IMR-90 (cell line): ENCODE results near the gene ACP6. TPM values are rescaled to one million over a fixed set of nuclear protein-coding genes. Genes with fewer than 3 reads are reported as not detected.

Experiments
- ATAC-seq: fragments of 200-7000 bp; cut with Tn5 transposase; 2 replicates; pipeline ENCODE4 v1.9.1; 2020; ENCODE audit warnings: low read depth, mild to moderate bottlenecking, moderate library complexity
- BruUV-seq: library from RNA; stranded (reverse); fragments of 400-500 nt; replicated peaks from 2 replicates; lab custom pipeline; 2021; lab: Mats Ljungman, UMichigan
- CTCF ChIA-PET: fragments of 300-600 bp; formaldehyde crosslinking; extraction: SDS; loops from one replicate; lab custom pipeline; 2021; ENCODE audit warnings: antibody characterized with exemption; lab: Yijun Ruan, JAX
- POLR2A ChIA-PET: fragments of 300-600 bp; sonication (Branson Sonifier 250); formaldehyde crosslinking; loops from one replicate; lab custom pipeline; 2022; ENCODE audit warnings: antibody characterized with exemption; ENCODE audit not compliant: unreplicated experiment; lab: Charles Lee
- DNase-seq: peaks from one replicate; pipeline ENCODE4 v3.0.0; 2013
- H2AFZ ChIP-seq: replicated peaks from 2 replicates; pipeline ENCODE3; 2013; ENCODE audit warnings: low read length, mild to moderate bottlenecking; ENCODE audit not compliant: poor library complexity
- H2AK5ac ChIP-seq: 2 replicates; pipeline ENCODE4 v1.6.1; 2013; ENCODE audit warnings: low read depth, low read length, inconsistent platforms
- H2AK9ac ChIP-seq: replicated peaks from 2 replicates; pipeline ENCODE3; 2013; ENCODE audit warnings: mild to moderate bottlenecking, low read depth, low read length, moderate library complexity; ENCODE audit not compliant: poor library complexity
- H2BK120ac ChIP-seq: 2 replicates; pipeline ENCODE4 v1.6.1; 2013; ENCODE audit warnings: low read depth, low read length, inconsistent platforms
- H2BK15ac ChIP-seq: 3 replicates; pipeline ENCODE4 v1.6.1; 2013; ENCODE audit warnings: low read depth, low read length, inconsistent platforms
- H2BK20ac ChIP-seq: 2 replicates; pipeline ENCODE4 v1.6.1; 2013; ENCODE audit warnings: low read depth, mild to moderate bottlenecking, inconsistent platforms, low read length, moderate library complexity
- H2BK5ac ChIP-seq: 2 replicates; pipeline ENCODE4 v1.6.1; 2013; ENCODE audit warnings: mild to moderate bottlenecking, low read depth, low read length, inconsistent platforms; ENCODE audit not compliant: poor library complexity, severe bottlenecking
- H3K14ac ChIP-seq: replicated peaks from 2 replicates; pipeline ENCODE4 v1.6.1; 2013; ENCODE audit warnings: low read depth, low read length, inconsistent platforms
- H3K18ac ChIP-seq: 2 replicates; pipeline ENCODE4 v1.6.1; 2013; ENCODE audit warnings: low read depth, low read length, control low read depth
- H3K23ac ChIP-seq: 2 replicates; pipeline ENCODE4 v1.6.1; 2013; ENCODE audit warnings: low read depth, low read length, inconsistent platforms
- H3K27ac ChIP-seq: 2 replicates; pipeline ENCODE4 v1.5.1; 2013; ENCODE audit warnings: mild to moderate bottlenecking, control low read depth, low read length; ENCODE audit not compliant: insufficient read depth
- H3K27me3 ChIP-seq: 2 replicates; pipeline ENCODE4 v1.6.1; 2013; ENCODE audit warnings: low read length; ENCODE audit not compliant: control insufficient read depth, insufficient read depth
- H3K36me3 ChIP-seq: 2 replicates; pipeline ENCODE4 v1.6.1; 2013; ENCODE audit warnings: low read length, mixed read lengths; ENCODE audit not compliant: control insufficient read depth, insufficient read depth
- H3K4ac ChIP-seq: 2 replicates; pipeline ENCODE4 v1.6.1; 2013; ENCODE audit warnings: low read depth, low read length, inconsistent platforms
- H3K4me1 ChIP-seq: 2 replicates; pipeline ENCODE4 v1.6.1; 2013; ENCODE audit warnings: low read length, mixed read lengths; ENCODE audit not compliant: control insufficient read depth, insufficient read depth
- H3K4me2 ChIP-seq: 2 replicates; pipeline ENCODE4 v1.6.1; 2013; ENCODE audit warnings: low read depth, mild to moderate bottlenecking, control low read depth, low read length, moderate library complexity
- H3K4me3 ChIP-seq: 2 replicates; pipeline ENCODE4 v1.5.1; 2013; ENCODE audit warnings: low read depth, mild to moderate bottlenecking, control low read depth, low read length, moderate library complexity; ENCODE audit not compliant: insufficient read depth
- H3K56ac ChIP-seq: 2 replicates; pipeline ENCODE4 v1.6.1; 2013; ENCODE audit warnings: low read length, inconsistent platforms; ENCODE audit not compliant: insufficient read depth; ENCODE audit errors: extremely low read depth
- H3K79me1 ChIP-seq, 2 experiments: 2 replicates each; pipeline ENCODE4 v1.6.1; 2013; ENCODE audit warnings: low read length in 2 of 2, inconsistent platforms in 1 of 2, low read depth in 1 of 2
- H3K9ac ChIP-seq: 2 replicates; pipeline ENCODE4 v1.6.1; 2013; ENCODE audit warnings: low read depth, low read length, control low read depth
- H3K9me1 ChIP-seq: 2 replicates; pipeline ENCODE4 v1.6.1; 2013; ENCODE audit warnings: low read length, inconsistent platforms; ENCODE audit not compliant: insufficient read depth
- H3K9me3 ChIP-seq: 2 replicates; pipeline ENCODE4 v1.6.1; 2013; ENCODE audit warnings: low read length; ENCODE audit not compliant: control insufficient read depth, insufficient read depth
- H4K20me1 ChIP-seq: 2 replicates; pipeline ENCODE4 v1.6.1; 2013; ENCODE audit warnings: low read length, inconsistent platforms; ENCODE audit not compliant: insufficient read depth
- H4K5ac ChIP-seq: 2 replicates; pipeline ENCODE4 v1.6.1; 2013; ENCODE audit warnings: mild to moderate bottlenecking, low read depth, low read length, control low read depth
- H4K8ac ChIP-seq, 2 experiments: 2 replicates each; pipeline ENCODE4 v1.6.1; 2013; ENCODE audit warnings: low read depth in 2 of 2, low read length in 2 of 2, control low read depth in 1 of 2, inconsistent platforms in 1 of 2
- H4K91ac ChIP-seq: 2 replicates; pipeline ENCODE4 v1.6.1; 2013; ENCODE audit warnings: low read depth, low read length, inconsistent platforms; ENCODE audit not compliant: insufficient read depth
- CHD1 ChIP-seq: IDR thresholded peaks from 2 replicates; pipeline ENCODE4 v1.6.1; 2012; ENCODE audit warnings: low read depth, low read length, improper control_type of control experiment
- ELK1 ChIP-seq: fragments of 150-350 bp; IDR thresholded peaks from 2 replicates; pipeline ENCODE4 v1.6.1; 2016; ENCODE audit warnings: low read depth, mild to moderate bottlenecking, low read length, moderate library complexity, borderline replicate concordance
- FOS ChIP-seq: fragments of 150-350 bp; IDR thresholded peaks from 2 replicates; pipeline ENCODE4 v1.6.1; 2016; ENCODE audit warnings: low read depth, low read length
- MAFK ChIP-seq: IDR thresholded peaks from 2 replicates; pipeline ENCODE4 v1.6.1; 2012; ENCODE audit warnings: low read depth, low read length, improper control_type of control experiment
- NFE2L2 ChIP-seq: fragments of 150-350 bp; IDR thresholded peaks from 2 replicates; pipeline ENCODE4 v1.6.1; 2016; ENCODE audit warnings: low read depth, mild to moderate bottlenecking, low read length
- POLR2A ChIP-seq: IDR thresholded peaks from 2 replicates; pipeline ENCODE4 v1.6.1; 2012; ENCODE audit warnings: mild to moderate bottlenecking, low read depth, low read length
- SMC3 ChIP-seq: fragments of 150-350 bp; IDR thresholded peaks from 2 replicates; pipeline ENCODE4 v1.6.1; 2016; ENCODE audit warnings: low read depth, mild to moderate bottlenecking, antibody characterized with exemption, low read length, moderate library complexity
- WGBS, 2 experiments: methylation state at CpG; one replicate each; pipeline versions ENCODE4 v1.1.5 to v1.1.7; 2013; ENCODE audit warnings: missing lambda C conversion rate in 2 of 2; ENCODE audit not compliant: insufficient read length in 1 of 2; ENCODE audit errors: extremely low coverage in 2 of 2; 5-methylcytosine and 5-hydroxymethylcytosine counted together
- dilution Hi-C: fragments of 300-500 bp; cut with HindIII; formaldehyde crosslinking; loops from one replicate; pipeline ENCODE4 v1.14.3; 2018; ENCODE audit warnings: low sequenced_read_pairs; ENCODE audit not compliant: unreplicated experiment
- in situ Hi-C: fragments of 300-500 bp; cut with MboI; formaldehyde crosslinking; loops from 3 replicates; pipeline ENCODE4 v1.14.3; 2019; ENCODE audit warnings: low sequenced_read_pairs, inconsistent platforms, mixed read lengths
- intact Hi-C: fragments of 100-400 bp; cut with micrococcal nuclease; formaldehyde crosslinking; loops from 2 replicates; pipeline ENCODE4 v1.10.0; 2022
- polyA plus RNA-seq, 3 experiments: library from polyadenylated mRNA; depleted of rRNA; stranded (reverse); fragments of >200 nt; gene quantifications; 2 replicates each; pipeline ENCODE4 v1.2.3, GENCODE V29; 2012; ENCODE audit warnings: low replicate concordance in 1 of 3
- total RNA-seq: library from RNA; depleted of rRNA; stranded (reverse); fragments of >200 nt; gene quantifications from 2 replicates; pipeline ENCODE4 v1.2.3, GENCODE V29; 2012

The ACP6 gene
- total and polyA plus RNA-seq, 2 of the 4 experiments (the other 2 are of a cell fraction) = 2.5 to 8.2 TPM

- Histone ChIP-seq H3K9me3 (no peaks in the 10 kb centered on the region), H3K18ac (no peak overlapping the region), H3K36me3 (peaks cover 52% of the 10 kb centered on the region), H4K20me1 (no peaks in the 10 kb centered on the region), H4K91ac (no peak overlapping the region), H2AK5ac (no peak overlapping the region), H3K14ac (no peak overlapping the region), H3K4me3 (no peak overlapping the region), H2BK20ac (no peak overlapping the region), H3K27me3 (no peaks in the 10 kb centered on the region), H4K8ac (no peak overlapping the region), H3K23ac (no peak overlapping the region), H3K4me2 (no peak overlapping the region), H3K4ac (no peak overlapping the region), H3K79me1 (no peaks in the 10 kb centered on the region), H3K9me1 (peaks cover 3% of the 10 kb centered on the region; the same call in 1 of the 2 replicates), H2BK120ac (no peak overlapping the region), H4K5ac (no peak overlapping the region), H3K9ac (no peak overlapping the region), H2BK15ac (no peak overlapping the region), H2AK9ac (no peak overlapping the region), H3K56ac (no peak overlapping the region), H2BK5ac (no peak overlapping the region), H3K27ac (no peak overlapping the region), H2AFZ (no peak overlapping the region), H3K4me1 (no peaks in the 10 kb centered on the region)
- no TSS peak for BruUV-seq
- no peak for DNase-seq
- 88% methylated on average over 3 of the region's 12 CpGs; no CpG with 5 or more reads in 1 of the 2 experiments for WGBS, 2 experiments
- in situ Hi-C loops = no loop called here
- ATAC-seq = no peak
- TF ChIP-seq FOS (no peak), CHD1 (no peak), POLR2A (no peak), MAFK (no peak), ELK1 (no peak), SMC3 (no peak), NFE2L2 (no peak)
- intact Hi-C loops = no loop called here
- POLR2A ChIA-PET = no interaction called here
- dilution Hi-C loops = no loop called here
- CTCF ChIA-PET = no interaction called here
Observed at GRCh38 chr1:147620543-147620942, 49.8 kb downstream of the ACP6 start.
